D721Med (cell line): Measurements from ENCODE around the gene DTWD2.
A peak's percentile ranks its signal among the peaks of the same experiment; 100 is the strongest.

Experiments
- DNase-seq: peaks from one replicate; pipeline ENCODE4 v3.0.0; 2011; ENCODE audit warnings: low spot score; ENCODE audit not compliant: insufficient read length
- FAIRE-seq: peaks from 2 replicates; lab custom pipeline; 2011; peaks lifted over from hg19 to GRCh38; lab: Jason Lieb, UNC
- TF ChIP-seq, protein P1 (sequence below): IDR thresholded peaks from 2 replicates; pipeline ENCODE4 v1.5.1; 2012; ENCODE audit warnings: mild to moderate bottlenecking, control low read depth; ENCODE audit not compliant: insufficient read depth; ENCODE audit errors: missing control alignments

Gene DTWD2

DNA sequence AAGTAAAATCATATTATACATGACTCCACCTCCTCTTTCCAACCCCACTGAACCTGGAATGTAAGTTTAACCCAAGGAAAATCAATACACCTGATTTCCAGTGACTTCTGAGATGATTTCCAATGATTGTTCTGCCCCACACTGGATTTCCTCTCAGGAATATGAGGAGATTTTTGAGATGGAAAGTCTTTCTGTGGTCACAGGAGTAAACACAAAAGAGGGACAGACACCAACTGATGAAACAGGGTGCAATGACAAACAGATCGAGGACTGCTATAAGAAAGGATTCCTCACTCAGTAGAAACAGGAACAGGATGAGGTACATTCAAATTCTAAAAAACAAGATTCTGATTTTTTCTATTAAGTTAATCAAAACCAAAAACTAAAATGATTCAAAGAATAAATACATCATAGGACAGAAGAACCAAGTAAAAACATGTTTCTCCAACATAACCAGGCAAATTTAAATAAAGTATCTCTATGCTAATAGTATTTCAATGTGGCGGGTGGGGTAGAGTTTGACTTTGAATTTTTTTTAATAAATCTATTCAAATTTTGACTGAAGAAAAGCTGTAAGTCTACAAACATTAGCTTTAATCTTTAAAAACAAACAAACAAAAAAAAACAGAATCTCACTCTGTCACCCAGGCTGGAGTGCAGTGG lies 42.1 kb downstream of the DTWD2 start:
- DNase-seq (no peak), FAIRE-seq (no peak)
- TF ChIP-seq, protein P1, sequence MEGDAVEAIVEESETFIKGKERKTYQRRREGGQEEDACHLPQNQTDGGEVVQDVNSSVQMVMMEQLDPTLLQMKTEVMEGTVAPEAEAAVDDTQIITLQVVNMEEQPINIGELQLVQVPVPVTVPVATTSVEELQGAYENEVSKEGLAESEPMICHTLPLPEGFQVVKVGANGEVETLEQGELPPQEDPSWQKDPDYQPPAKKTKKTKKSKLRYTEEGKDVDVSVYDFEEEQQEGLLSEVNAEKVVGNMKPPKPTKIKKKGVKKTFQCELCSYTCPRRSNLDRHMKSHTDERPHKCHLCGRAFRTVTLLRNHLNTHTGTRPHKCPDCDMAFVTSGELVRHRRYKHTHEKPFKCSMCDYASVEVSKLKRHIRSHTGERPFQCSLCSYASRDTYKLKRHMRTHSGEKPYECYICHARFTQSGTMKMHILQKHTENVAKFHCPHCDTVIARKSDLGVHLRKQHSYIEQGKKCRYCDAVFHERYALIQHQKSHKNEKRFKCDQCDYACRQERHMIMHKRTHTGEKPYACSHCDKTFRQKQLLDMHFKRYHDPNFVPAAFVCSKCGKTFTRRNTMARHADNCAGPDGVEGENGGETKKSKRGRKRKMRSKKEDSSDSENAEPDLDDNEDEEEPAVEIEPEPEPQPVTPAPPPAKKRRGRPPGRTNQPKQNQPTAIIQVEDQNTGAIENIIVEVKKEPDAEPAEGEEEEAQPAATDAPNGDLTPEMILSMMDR = no peak

DNA sequence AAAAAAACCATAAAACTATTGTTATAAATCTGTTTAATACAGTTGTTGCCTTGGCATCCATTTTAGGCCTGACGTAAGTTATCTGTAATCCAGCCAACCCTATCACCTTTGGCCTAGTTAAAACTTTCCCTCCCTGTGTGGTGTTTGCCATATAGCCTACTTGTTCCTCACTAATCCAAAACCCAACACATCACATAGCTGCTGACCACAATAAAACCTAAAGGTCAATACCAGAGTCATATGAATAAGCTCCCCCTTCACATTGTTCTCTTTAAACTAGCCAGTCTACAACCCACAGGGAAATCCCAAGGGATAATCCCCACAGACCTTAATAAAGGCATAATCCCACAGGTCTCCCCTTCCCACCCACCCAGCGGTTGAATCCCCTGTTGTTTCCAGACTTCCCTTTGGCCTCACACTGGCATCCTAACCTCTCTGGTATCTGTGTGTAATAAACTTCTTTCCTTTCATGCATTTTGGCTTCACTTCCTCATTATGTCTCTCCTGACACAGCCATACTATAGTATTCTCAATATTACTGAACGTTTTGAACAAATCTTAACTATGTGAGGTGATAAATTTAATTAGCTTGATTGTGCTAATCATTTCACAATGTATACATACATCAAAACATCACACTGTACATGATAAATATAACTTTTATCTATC lies 50.8 kb downstream of the DTWD2 start:
- DNase-seq = no peak
- TF ChIP-seq, protein P1 = no peak
- FAIRE-seq = peak; percentile 38

DNA sequence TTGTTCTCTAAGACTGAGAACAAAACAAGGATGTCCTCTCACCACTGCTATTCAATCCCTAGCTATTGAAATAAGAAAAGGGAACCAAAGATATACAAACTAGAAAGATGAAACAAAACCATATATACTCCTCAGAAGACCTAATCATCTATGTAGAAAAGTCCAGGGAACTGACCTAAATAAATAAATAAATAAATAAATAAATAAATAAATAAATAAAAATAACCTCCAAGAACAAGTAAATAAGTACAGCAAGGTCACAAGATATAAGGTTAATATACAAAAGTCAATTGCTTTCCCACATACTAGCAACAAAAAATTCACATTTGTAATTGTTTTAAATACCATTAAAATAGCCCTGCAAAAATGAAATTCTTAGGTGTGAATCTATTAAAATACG lies 54.6 kb downstream of the DTWD2 start:
- FAIRE-seq = no peak

DNA sequence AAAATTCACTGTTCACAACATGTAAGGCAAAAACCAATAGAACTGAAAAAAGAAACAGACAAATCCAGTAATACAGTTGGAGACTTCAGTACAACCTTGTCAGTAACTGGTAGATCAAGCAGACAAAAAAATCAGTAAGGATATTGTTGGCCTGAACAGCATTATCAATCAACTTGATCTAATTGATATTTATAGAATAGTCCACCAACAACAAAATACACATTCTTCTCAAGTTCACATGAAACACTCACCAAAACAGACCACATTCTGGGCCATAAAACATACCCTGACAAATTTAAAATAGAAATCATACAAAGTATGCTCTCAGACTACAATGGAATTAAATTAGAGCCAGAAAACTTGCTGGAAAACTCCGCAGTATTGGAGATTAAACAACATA lies 56.8 kb downstream of the DTWD2 start:
- TF ChIP-seq, protein P1 = no peak
- DNase-seq (no peak), FAIRE-seq (no peak)

More for the DNA sequence above, 54.6 kb downstream of the DTWD2 start:
- TF ChIP-seq, protein P1 = no peak
- no peak for DNase-seq

DNA sequence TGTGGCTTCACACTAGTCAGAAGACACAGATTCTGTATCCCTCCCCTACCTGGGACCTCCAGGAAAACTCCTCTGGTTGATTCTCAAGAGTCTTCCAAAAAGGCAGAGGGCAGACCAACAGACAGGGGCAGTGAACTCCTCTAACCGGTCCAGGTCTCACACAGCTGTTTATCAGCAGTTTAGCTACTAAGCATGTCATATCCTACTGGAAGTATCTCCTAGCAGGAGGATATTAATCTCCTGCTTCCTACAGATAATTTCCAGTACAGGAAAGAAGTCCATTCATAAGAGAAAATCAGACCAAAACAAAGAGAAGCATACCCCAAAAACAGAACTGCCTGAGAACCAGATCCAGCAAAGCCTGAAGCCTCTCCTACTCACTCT lies 64.3 kb downstream of the DTWD2 start:
- TF ChIP-seq, protein P1 = no peak
- DNase-seq (no peak), FAIRE-seq (no peak)

DNA sequence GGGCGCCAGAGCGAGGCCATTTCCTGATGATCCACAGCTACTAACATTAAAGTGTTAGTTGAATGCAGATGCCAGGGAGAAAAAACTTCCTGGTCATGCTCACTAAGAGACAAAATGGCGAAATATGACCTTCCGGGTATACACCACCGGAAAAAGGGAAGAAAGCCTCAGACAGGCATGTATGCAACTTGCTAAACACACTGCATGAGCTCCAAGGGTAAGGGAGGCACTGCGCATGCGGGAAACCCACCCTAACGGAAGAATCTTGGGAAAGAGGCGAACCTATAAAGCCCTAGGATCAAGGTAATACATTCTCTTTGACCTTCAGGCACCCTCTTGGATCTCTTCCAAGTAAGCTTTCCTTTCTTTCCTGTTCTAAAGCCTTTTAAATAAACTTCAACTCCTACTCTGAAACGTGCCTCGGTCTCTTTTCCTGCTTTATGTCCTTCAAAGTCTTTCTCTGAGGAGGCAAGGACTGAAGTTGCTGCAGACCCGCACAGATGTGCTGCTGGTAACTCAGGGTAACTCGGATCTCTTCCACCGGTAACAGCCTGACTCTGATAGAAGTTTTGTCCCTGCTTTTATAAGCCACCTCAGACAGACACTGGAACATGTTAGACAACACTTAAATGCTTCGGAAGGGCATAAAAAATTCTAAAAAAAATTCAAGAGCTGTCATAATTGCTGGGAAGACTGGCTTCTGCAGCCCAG lies 64.9 kb downstream of the DTWD2 start:
- FAIRE-seq = no peak

More for the DNA sequence above, 64.9 kb downstream of the DTWD2 start:
- no peak for DNase-seq
- TF ChIP-seq, protein P1 = no peak
